Lower lobe of right lung (tissue), 2 donors: Measurements from ENCODE around the gene PDZD4. TPM values are rescaled to one million over a fixed set of nuclear protein-coding genes. Genes with fewer than 3 reads are reported as not detected.

ENCODE experiments used
- ATAC-seq, 2 donors: fragments of 200-7000 bp; cut with Tn5 transposase; one replicate each; pipeline ENCODE4 v1.9.1; 2020 to 2022; ENCODE audit warnings: mild to moderate bottlenecking in 2 of 2, moderate library complexity in 2 of 2
- DNase-seq: peaks from one replicate; pipeline ENCODE4 v3.0.0-alpha.2; 2020
- H3K27ac ChIP-seq: fragments of 200-600 bp; one replicate; pipeline ENCODE4 v1.8.0; 2022
- H3K27me3 ChIP-seq: fragments of 200-600 bp; one replicate; pipeline ENCODE4 v1.8.0; 2022; ENCODE audit warnings: low read depth
- H3K36me3 ChIP-seq: fragments of 200-600 bp; one replicate; pipeline ENCODE4 v1.8.0; 2022; ENCODE audit warnings: mild to moderate bottlenecking
- H3K4me1 ChIP-seq: fragments of 200-600 bp; one replicate; pipeline ENCODE4 v1.8.0; 2022
- H3K4me3 ChIP-seq: fragments of 200-600 bp; one replicate; pipeline ENCODE4 v1.8.0; 2022; ENCODE audit warnings: mild to moderate bottlenecking
- H3K9me3 ChIP-seq: fragments of 200-600 bp; one replicate; pipeline ENCODE4 v1.8.0; 2022
- intact Hi-C: fragments of 100-400 bp; cut with DNase I; formaldehyde crosslinking; loops from one replicate; pipeline ENCODE4 v1.11.0; 2022
- total RNA-seq: library from RNA; stranded (reverse); fragmentation: NEBNext Ultra II Directional; extraction: Animal tissue kit (Norgen Biotek cat#: 25700); gene quantifications from one replicate; pipeline ENCODE4 v1.2.1, GENCODE V29; 2021
- TF ChIP-seq, protein P1 (sequence below): fragments of 200-600 bp; IDR thresholded peaks from one replicate; pipeline ENCODE4 v1.8.0; 2022; ENCODE audit warnings: antibody characterized with exemption, mild to moderate bottlenecking
- donor health status: DM: no; HTN: yes; CAD: no; lungs with severe emphysema.

PDZD4 gene
- total RNA-seq, 1 donor from 2014 or later, result 8.5 TPM

- H3K4me3 ChIP-seq, result no peak overlapping the region
- peaks cover 46% of the 10 kb centered on the region for H3K36me3 ChIP-seq
- TF ChIP-seq, protein P1, sequence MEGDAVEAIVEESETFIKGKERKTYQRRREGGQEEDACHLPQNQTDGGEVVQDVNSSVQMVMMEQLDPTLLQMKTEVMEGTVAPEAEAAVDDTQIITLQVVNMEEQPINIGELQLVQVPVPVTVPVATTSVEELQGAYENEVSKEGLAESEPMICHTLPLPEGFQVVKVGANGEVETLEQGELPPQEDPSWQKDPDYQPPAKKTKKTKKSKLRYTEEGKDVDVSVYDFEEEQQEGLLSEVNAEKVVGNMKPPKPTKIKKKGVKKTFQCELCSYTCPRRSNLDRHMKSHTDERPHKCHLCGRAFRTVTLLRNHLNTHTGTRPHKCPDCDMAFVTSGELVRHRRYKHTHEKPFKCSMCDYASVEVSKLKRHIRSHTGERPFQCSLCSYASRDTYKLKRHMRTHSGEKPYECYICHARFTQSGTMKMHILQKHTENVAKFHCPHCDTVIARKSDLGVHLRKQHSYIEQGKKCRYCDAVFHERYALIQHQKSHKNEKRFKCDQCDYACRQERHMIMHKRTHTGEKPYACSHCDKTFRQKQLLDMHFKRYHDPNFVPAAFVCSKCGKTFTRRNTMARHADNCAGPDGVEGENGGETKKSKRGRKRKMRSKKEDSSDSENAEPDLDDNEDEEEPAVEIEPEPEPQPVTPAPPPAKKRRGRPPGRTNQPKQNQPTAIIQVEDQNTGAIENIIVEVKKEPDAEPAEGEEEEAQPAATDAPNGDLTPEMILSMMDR, result no peak
- H3K27ac ChIP-seq, result no peak overlapping the region
- ATAC-seq (no peak), DNase-seq (no peak)
- intact Hi-C loops, result no loop called here
- no peaks in the 10 kb centered on the region for H3K9me3 ChIP-seq
- H3K27me3 ChIP-seq, result no peaks in the 10 kb centered on the region
- H3K4me1 ChIP-seq, result no peaks in the 10 kb centered on the region
These were observed 43.7 kb downstream of the PDZD4 start for GRCh38 chrX:153786669-153787068.

- H3K36me3 ChIP-seq, result peaks cover 40% of the 10 kb centered on the region
- no peak for DNase-seq
- no peaks in the 10 kb centered on the region for H3K9me3 ChIP-seq
- H3K4me1 ChIP-seq, result peaks cover 11% of the 10 kb centered on the region
- ATAC-seq, result no peak
- no peak overlapping the region for H3K27ac ChIP-seq
- no peaks in the 10 kb centered on the region for H3K27me3 ChIP-seq
- no peak overlapping the region for H3K4me3 ChIP-seq
- intact Hi-C loops, result no loop called here
- TF ChIP-seq, protein P1, result no peak
These were observed 45.9 kb downstream of the PDZD4 start for GRCh38 chrX:153784325-153784967.

- Histone ChIP-seq H3K36me3 (peaks cover 33% of the 10 kb centered on the region), H3K27me3 (no peaks in the 10 kb centered on the region), H3K4me1 (peaks cover 11% of the 10 kb centered on the region), H3K27ac (no peak overlapping the region), H3K4me3 (no peak overlapping the region), H3K9me3 (no peaks in the 10 kb centered on the region)
- TF ChIP-seq, protein P1, result no peak
- DNase-seq (no peak), ATAC-seq (no peak)
- intact Hi-C loops, result no loop called here
These were observed 46.8 kb downstream of the PDZD4 start for GRCh38 chrX:153783378-153784013.

GRCh38 chrX:153782871-153783270, 47.5 kb downstream of the PDZD4 start:
- Histone ChIP-seq H3K4me3 (no peak overlapping the region), H3K27me3 (no peaks in the 10 kb centered on the region), H3K36me3 (peaks cover 27% of the 10 kb centered on the region), H3K9me3 (no peaks in the 10 kb centered on the region), H3K4me1 (peaks cover 11% of the 10 kb centered on the region), H3K27ac (no peak overlapping the region)
- ATAC-seq, result no peak
- intact Hi-C loops, result no loop called here
- DNase-seq, result no peak
- TF ChIP-seq, protein P1, result no peak

DNA sequence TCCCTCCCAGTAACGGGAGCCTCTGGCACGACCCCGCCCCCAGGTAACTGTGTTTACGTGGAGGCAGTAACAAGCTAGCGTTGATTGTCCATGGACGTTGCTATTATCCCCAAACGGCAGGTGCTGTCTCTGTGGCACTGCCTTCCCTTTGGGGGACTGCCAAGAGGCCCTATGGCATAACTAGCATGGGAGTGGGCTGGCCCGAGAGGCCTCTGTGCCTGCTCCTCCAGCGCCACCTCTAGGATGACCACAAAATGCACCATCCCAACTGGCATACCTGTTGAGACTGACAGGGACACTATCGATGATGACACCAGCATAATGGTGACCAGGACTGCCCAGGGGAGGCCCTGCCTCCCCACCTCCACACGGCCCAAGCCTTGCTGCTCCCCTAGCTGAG, 48.0 kb downstream of the PDZD4 start:
- Histone ChIP-seq H3K4me1 (peaks cover 11% of the 10 kb centered on the region), H3K27me3 (no peaks in the 10 kb centered on the region), H3K36me3 (peaks cover 21% of the 10 kb centered on the region), H3K27ac (no peak overlapping the region), H3K9me3 (no peaks in the 10 kb centered on the region), H3K4me3 (no peak overlapping the region)
- TF ChIP-seq, protein P1, result no peak
- ATAC-seq, result no peak
- DNase-seq, result no peak
- intact Hi-C loops, result no loop called here
